DOHH2 (cell line): ENCODE data around the gene SNRPD1.

Experiments
- CTCF ChIP-seq: fragments of 200-600 bp; sonication (generic); IDR thresholded peaks from one replicate; pipeline ENCODE4 v1.5.1; 2014; ENCODE audit warnings: antibody characterized with exemption, mild to moderate bottlenecking, low read depth, low read length; ENCODE audit not compliant: poor library complexity, severe bottlenecking
- EZH2phosphoT487 ChIP-seq: fragments of 200-600 bp; sonication (generic); IDR thresholded peaks from 2 replicates; pipeline ENCODE4 v1.6.1; 2017; ENCODE audit warnings: borderline replicate concordance, mild to moderate bottlenecking, antibody characterized with exemption, low read length, moderate library complexity, mixed read lengths

DNA sequence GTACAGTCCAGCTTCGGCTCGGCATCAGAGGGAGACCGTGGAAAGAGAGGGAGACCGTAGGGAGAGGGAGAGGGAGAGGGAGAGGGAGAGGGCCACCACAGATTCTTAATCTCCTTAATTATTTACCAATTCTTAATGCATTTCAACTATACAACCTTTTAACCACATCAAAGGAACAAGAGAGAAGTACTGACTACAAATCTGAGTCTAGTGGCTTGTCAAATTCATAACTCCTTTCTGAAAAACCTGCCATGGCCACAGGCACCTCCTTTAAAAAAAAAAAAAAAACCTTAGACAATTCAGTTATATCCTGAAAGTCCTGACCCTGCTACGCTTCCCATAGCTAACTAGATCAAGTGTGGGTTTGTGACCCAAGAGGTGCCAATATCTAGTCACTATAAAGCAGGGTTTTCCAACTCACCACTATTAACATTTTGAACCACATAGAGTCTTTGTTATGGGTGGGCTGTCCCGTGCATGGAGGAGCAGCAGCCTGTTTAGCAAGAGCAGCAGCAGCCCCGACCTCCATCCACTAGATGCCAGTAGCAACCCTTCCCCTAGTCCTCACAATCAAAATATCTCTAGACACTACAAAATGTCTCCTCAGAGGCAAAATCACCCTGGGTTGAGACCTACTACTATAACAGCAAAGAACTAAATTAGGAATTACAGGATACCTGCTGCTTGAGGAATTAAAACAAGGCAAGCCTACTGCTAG is 18.4 kb upstream of the SNRPD1 start:
- no peak for TF ChIP-seq CTCF
- TF ChIP-seq EZH2phosphoT487: no peak
